ENCODE results near the gene MTHFD1L.

Gene MTHFD1L

DNA sequence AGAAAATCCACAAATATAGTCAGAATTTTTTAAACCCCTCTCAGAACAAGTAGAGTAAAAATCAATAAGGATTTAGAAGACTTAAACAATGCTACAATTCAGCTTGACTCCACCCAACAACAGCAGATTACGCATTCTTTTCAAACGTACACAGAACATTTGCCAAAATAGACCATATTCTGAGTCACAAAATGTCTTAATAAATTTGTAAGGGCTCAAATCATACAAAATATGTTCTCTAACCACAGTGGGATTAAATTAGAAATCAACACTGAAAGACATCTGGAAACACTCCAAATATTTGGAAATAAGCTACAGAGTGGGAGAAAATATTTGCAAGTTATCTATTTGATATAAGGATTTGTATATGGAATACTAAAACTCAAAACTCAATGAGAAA is 210.0 kb downstream of the MTHFD1L start:
- no peak overlapping the region for H3K4me3 ChIP-seq (IDR thresholded peaks at IDR 0.05; ENCODE audit: insufficient read depth, low read depth, low read length)
- TF ChIP-seq, protein P1, sequence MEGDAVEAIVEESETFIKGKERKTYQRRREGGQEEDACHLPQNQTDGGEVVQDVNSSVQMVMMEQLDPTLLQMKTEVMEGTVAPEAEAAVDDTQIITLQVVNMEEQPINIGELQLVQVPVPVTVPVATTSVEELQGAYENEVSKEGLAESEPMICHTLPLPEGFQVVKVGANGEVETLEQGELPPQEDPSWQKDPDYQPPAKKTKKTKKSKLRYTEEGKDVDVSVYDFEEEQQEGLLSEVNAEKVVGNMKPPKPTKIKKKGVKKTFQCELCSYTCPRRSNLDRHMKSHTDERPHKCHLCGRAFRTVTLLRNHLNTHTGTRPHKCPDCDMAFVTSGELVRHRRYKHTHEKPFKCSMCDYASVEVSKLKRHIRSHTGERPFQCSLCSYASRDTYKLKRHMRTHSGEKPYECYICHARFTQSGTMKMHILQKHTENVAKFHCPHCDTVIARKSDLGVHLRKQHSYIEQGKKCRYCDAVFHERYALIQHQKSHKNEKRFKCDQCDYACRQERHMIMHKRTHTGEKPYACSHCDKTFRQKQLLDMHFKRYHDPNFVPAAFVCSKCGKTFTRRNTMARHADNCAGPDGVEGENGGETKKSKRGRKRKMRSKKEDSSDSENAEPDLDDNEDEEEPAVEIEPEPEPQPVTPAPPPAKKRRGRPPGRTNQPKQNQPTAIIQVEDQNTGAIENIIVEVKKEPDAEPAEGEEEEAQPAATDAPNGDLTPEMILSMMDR (conservative IDR thresholded peaks at IDR 0.05; ENCODE audit: low read depth, low read length): no peak
- H3K36me3 ChIP-seq (ENCODE audit: insufficient read depth): no peaks in the 10 kb centered on the region
- H3K27me3 ChIP-seq (ENCODE audit: insufficient read depth, low read depth): no peaks in the 10 kb centered on the region
- H3K79me2 ChIP-seq (ENCODE audit: insufficient read depth, low read depth): no peaks in the 10 kb centered on the region
- no peak overlapping the region for H2AFZ ChIP-seq (ENCODE audit: low read depth)
- H3K4me1 ChIP-seq (ENCODE audit: low read depth, poor library complexity, severe bottlenecking): no peaks in the 10 kb centered on the region
- H3K27ac ChIP-seq: no peak overlapping the region
- no peaks in the 10 kb centered on the region for H4K20me1 ChIP-seq (ENCODE audit: insufficient read depth)
- no peak overlapping the region for H3K4me2 ChIP-seq
- no peak overlapping the region for H3K9ac ChIP-seq

DNA sequence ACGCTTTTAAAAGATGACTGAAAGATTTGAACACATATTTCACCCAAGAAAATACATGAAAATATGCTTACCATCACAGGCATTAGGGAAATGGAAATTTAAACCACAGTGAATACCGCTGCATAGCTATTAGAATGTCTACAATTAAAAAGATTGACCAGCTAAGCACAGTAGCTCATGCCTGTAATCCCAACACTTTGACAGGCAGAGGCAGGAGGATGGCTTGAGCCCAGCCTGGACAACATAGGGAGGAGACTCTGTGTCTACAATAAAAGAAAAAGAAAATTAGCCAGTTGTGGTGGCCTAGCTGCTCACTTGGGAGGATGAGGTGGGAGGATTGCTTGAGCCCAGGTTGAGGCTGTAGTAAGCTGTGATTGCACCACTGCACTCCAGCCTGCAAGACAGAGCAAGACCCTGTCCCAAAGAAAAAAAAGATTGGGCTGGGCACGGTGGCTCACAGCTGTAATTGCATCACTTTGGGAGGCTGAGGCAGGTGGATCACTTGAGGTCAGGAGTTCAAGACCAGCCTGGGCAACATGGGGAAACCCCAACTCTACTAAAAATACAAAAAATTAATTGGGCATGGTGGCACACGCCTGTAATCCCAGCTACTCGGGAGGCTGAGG is 210.5 kb downstream of the MTHFD1L start:
- H3K36me3 ChIP-seq (ENCODE audit: insufficient read depth): no peaks in the 10 kb centered on the region
- no peaks in the 10 kb centered on the region for H3K79me2 ChIP-seq (ENCODE audit: insufficient read depth, low read depth)
- H2AFZ ChIP-seq (ENCODE audit: low read depth): no peak overlapping the region
- no peak overlapping the region for H3K4me3 ChIP-seq (IDR thresholded peaks at IDR 0.05; ENCODE audit: insufficient read depth, low read depth, low read length)
- no peaks in the 10 kb centered on the region for H4K20me1 ChIP-seq (ENCODE audit: insufficient read depth)
- no peaks in the 10 kb centered on the region for H3K27me3 ChIP-seq (ENCODE audit: insufficient read depth, low read depth)
- no peak overlapping the region for H3K9ac ChIP-seq
- no peaks in the 10 kb centered on the region for H3K4me1 ChIP-seq (ENCODE audit: low read depth, poor library complexity, severe bottlenecking)
- TF ChIP-seq, protein P1 (conservative IDR thresholded peaks at IDR 0.05; ENCODE audit: low read depth, low read length): no peak
- no peak overlapping the region for H3K4me2 ChIP-seq
- H3K27ac ChIP-seq: no peak overlapping the region

DNA sequence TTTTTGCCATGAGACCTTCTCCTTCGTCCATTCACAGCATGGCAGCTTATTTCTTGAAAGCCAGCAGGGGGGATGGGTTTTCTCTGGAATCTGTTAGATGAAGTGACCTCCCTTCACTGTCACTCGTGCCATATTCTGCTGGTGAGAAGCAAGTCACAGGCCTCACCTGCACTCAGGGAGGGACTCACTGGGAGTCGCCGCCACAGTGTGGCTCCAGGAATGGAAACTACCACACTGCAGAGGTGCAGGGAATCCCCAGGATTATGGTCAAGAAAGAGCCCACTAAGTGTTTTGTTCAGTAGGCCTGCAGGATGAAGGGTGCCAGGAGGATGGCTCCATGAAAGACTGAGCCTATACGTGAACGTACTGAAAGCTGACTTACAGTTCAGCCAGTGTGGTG is 213.2 kb downstream of the MTHFD1L start:
- Histone ChIP-seq H3K27ac (no peak overlapping the region), H3K36me3 (ENCODE audit: insufficient read depth) (no peaks in the 10 kb centered on the region), H3K4me1 (ENCODE audit: low read depth, poor library complexity, severe bottlenecking) (no peaks in the 10 kb centered on the region), H4K20me1 (ENCODE audit: insufficient read depth) (no peaks in the 10 kb centered on the region), H3K4me3 (IDR thresholded peaks at IDR 0.05; ENCODE audit: insufficient read depth, low read depth, low read length) (no peak overlapping the region), H3K4me2 (no peak overlapping the region), H3K27me3 (ENCODE audit: insufficient read depth, low read depth) (no peaks in the 10 kb centered on the region), H3K9ac (no peak overlapping the region), H2AFZ (ENCODE audit: low read depth) (no peak overlapping the region), H3K79me2 (ENCODE audit: insufficient read depth, low read depth) (no peaks in the 10 kb centered on the region)
- TF ChIP-seq, protein P1 (conservative IDR thresholded peaks at IDR 0.05; ENCODE audit: low read depth, low read length): no peak

DNA sequence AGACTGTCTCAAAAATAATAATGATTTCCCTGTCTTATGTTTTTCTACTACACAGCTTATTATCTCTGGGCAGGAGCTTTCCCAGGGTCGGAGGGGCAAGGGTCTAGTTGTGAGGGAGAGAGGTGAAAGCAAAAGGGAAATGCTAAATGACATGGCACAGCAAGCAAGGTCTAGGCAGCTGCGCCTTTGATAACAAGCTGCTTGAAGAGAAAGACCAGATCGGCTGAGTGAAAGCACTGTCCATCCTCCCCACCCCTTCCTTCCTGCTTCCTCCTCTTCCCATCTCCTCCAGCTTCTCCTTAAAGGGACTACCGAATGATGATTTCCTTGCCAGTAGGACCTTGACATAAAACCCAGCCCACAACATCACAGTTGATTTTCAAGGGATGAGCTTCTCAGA is 216.2 kb downstream of the MTHFD1L start:
- Histone ChIP-seq H3K9ac (no peak overlapping the region), H3K27ac (no peak overlapping the region), H3K4me1 (ENCODE audit: low read depth, poor library complexity, severe bottlenecking) (no peaks in the 10 kb centered on the region), H3K4me3 (IDR thresholded peaks at IDR 0.05; ENCODE audit: insufficient read depth, low read depth, low read length) (no peak overlapping the region), H3K27me3 (ENCODE audit: insufficient read depth, low read depth) (no peaks in the 10 kb centered on the region), H3K36me3 (ENCODE audit: insufficient read depth) (no peaks in the 10 kb centered on the region), H2AFZ (ENCODE audit: low read depth) (no peak overlapping the region), H3K4me2 (no peak overlapping the region), H4K20me1 (ENCODE audit: insufficient read depth) (no peaks in the 10 kb centered on the region), H3K79me2 (ENCODE audit: insufficient read depth, low read depth) (no peaks in the 10 kb centered on the region)
- TF ChIP-seq, protein P1 (conservative IDR thresholded peaks at IDR 0.05; ENCODE audit: low read depth, low read length): no peak

All from KMS-11 (cell line).